ENCODE results near the gene CCDC157.

Gene CCDC157

DNA sequence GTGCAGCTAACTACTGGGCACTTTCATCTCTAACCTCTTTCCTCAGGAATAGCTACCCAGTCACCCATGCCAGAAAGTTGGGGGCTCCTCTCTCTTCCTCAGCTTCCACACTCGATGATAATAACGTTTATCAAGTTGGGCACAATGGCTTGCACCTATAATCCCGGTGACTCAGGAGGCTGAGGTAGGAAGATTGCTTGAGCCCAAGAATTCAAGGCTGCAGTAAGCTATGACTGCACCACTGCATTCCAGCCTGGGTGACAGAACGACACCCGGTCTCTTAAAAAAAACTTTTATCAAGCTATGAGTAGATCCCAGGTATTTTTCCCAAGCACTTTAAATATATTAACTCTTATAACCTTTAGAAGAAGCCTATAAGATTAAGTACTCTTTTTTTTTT, 2.2 kb upstream of the CCDC157 start:
- Histone ChIP-seq H4K20me1 (ENCODE audit: control insufficient read depth, insufficient read depth, low read depth, low read length) (peaks cover 16% of the 10 kb centered on the region), H3K27ac (ENCODE audit: low read depth, low read length) (no peak overlapping the region), H3K79me2 (ENCODE audit: control insufficient read depth, low read length) (peaks cover 65% of the 10 kb centered on the region), H3K36me3 (ENCODE audit: control insufficient read depth, low read length) (peaks cover 49% of the 10 kb centered on the region), H3K4me2 (ENCODE audit: low read length) (peak overlapping the region; percentile 92), H3K9me2 (replicated peaks; ENCODE audit: control insufficient read depth, low read length) (no peaks in the 10 kb centered on the region), H3K4me1 (ENCODE audit: control insufficient read depth, low read length) (peaks cover 22% of the 10 kb centered on the region), H3K27me3 (ENCODE audit: control insufficient read depth, low read length) (no peaks in the 10 kb centered on the region), H3F3A (ENCODE audit: control insufficient read depth, insufficient read depth) (no peaks in the 10 kb centered on the region), H3K9me3 (ENCODE audit: control insufficient read depth, insufficient read depth, low read length) (no peaks in the 10 kb centered on the region), H3K4me3 (ENCODE audit: low read length) (no peak overlapping the region)
- TF ChIP-seq CTCF (IDR thresholded peaks at IDR 0.05; ENCODE audit: low read depth, low read length, poor library complexity, severe bottlenecking), result no peak
- no peak for TF ChIP-seq EZH2phosphoT487 (IDR thresholded peaks at IDR 0.05; ENCODE audit: borderline replicate concordance, low read length)

GRCh38 chr22:30357236-30357570, 396 bp downstream of the CCDC157 start:
- Histone ChIP-seq H3K4me2 (ENCODE audit: low read length) (peak overlapping the region; percentile 92), H3K9me3 (ENCODE audit: control insufficient read depth, insufficient read depth, low read length) (no peaks in the 10 kb centered on the region), H3K4me1 (ENCODE audit: control insufficient read depth, low read length) (peaks cover 22% of the 10 kb centered on the region), H3K9me2 (replicated peaks; ENCODE audit: control insufficient read depth, low read length) (no peaks in the 10 kb centered on the region), H3F3A (ENCODE audit: control insufficient read depth, insufficient read depth) (no peaks in the 10 kb centered on the region), H3K27ac (ENCODE audit: low read depth, low read length) (no peak overlapping the region), H3K4me3 (ENCODE audit: low read length) (peak overlapping the region; percentile 95), H3K79me2 (ENCODE audit: control insufficient read depth, low read length) (peaks cover 42% of the 10 kb centered on the region), H3K27me3 (ENCODE audit: control insufficient read depth, low read length) (no peaks in the 10 kb centered on the region), H4K20me1 (ENCODE audit: control insufficient read depth, insufficient read depth, low read depth, low read length) (peaks cover 16% of the 10 kb centered on the region), H3K36me3 (ENCODE audit: control insufficient read depth, low read length) (peaks cover 27% of the 10 kb centered on the region)
- no peak for TF ChIP-seq CTCF (IDR thresholded peaks at IDR 0.05; ENCODE audit: low read depth, low read length, poor library complexity, severe bottlenecking)
- no peak for TF ChIP-seq EZH2phosphoT487 (IDR thresholded peaks at IDR 0.05; ENCODE audit: borderline replicate concordance, low read length)

DNA sequence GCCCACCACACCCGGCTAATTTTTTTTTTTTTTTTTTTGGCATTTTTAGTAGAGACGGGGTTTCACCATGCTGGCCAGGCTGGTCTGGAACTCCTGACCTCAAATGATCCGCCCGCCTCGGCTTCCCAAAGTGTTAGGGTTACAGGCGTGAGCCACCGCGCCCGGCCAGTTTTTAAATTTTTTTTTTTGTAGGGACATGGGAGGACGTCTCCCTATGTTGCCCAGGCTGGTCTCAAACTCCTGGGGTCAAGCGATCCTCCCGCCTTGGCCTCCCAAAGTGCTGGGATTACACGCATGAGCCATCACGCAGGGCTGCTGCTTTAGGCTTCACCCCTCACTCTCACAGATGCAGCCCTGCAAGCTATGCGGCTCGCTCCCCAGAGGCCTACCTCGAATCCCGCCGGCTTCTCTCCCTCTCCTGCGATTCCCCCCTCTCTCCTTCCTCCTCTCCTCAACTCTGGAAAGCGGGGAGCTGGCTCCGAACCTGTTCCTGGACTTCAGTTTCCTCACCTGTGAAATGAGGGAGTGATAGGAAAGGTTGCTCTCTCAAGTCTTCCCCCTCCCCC, 926 bp downstream of the CCDC157 start:
- no peaks in the 10 kb centered on the region for H3K9me3 ChIP-seq (ENCODE audit: control insufficient read depth, insufficient read depth, low read length)
- H3F3A ChIP-seq (ENCODE audit: control insufficient read depth, insufficient read depth), result no peaks in the 10 kb centered on the region
- no peaks in the 10 kb centered on the region for H3K9me2 ChIP-seq (replicated peaks; ENCODE audit: control insufficient read depth, low read length)
- H4K20me1 ChIP-seq (ENCODE audit: control insufficient read depth, insufficient read depth, low read depth, low read length), result peaks cover 16% of the 10 kb centered on the region
- peaks cover 36% of the 10 kb centered on the region for H3K79me2 ChIP-seq (ENCODE audit: control insufficient read depth, low read length)
- peaks cover 22% of the 10 kb centered on the region for H3K36me3 ChIP-seq (ENCODE audit: control insufficient read depth, low read length)
- H3K4me3 ChIP-seq (ENCODE audit: low read length), result no peak overlapping the region
- no peak overlapping the region for H3K27ac ChIP-seq (ENCODE audit: low read depth, low read length)
- TF ChIP-seq EZH2phosphoT487 (IDR thresholded peaks at IDR 0.05; ENCODE audit: borderline replicate concordance, low read length) (no peak), CTCF (IDR thresholded peaks at IDR 0.05; ENCODE audit: low read depth, low read length, poor library complexity, severe bottlenecking) (no peak)
- no peaks in the 10 kb centered on the region for H3K27me3 ChIP-seq (ENCODE audit: control insufficient read depth, low read length)
- peaks cover 22% of the 10 kb centered on the region for H3K4me1 ChIP-seq (ENCODE audit: control insufficient read depth, low read length)
- H3K4me2 ChIP-seq (ENCODE audit: low read length), result peak overlapping the region; percentile 92

Measured in DOHH2 (cell line).